HepG2 (cell line): ENCODE results near the gene TMEM253. TPM values are rescaled to one million over a fixed set of nuclear protein-coding genes. Genes with fewer than 3 reads are reported as not detected.
A peak's percentile ranks its signal among the peaks of the same experiment; 100 is the strongest.

ENCODE experiments used
- ATRX ChIP-seq: sonication (generic); formaldehyde crosslinking; IDR thresholded peaks from 2 replicates; pipeline ENCODE4 v1.4.0; 2020; ENCODE audit warnings: missing genetic modification reagents, borderline replicate concordance
- CHCHD3 ChIP-seq: sonication (generic); formaldehyde crosslinking; IDR thresholded peaks from 2 replicates; pipeline ENCODE4 v1.8.0; 2022; ENCODE audit warnings: mild to moderate bottlenecking, missing genetic modification reagents, moderate library complexity
- HNRNPL ChIP-seq: fragments of 200-400 bp; formaldehyde crosslinking; IDR thresholded peaks from 2 replicates; pipeline ENCODE4 v1.6.1; 2017; ENCODE audit warnings: mild to moderate bottlenecking, low read depth, low read length
- HNRNPUL1 ChIP-seq: fragments of 200-400 bp; formaldehyde crosslinking; IDR thresholded peaks from 2 replicates; pipeline ENCODE4 v1.6.1; 2017; ENCODE audit warnings: low read depth, mild to moderate bottlenecking, low read length, moderate library complexity
- JUND ChIP-seq: sonication (generic); formaldehyde crosslinking; IDR thresholded peaks from 2 replicates; pipeline ENCODE4 v1.8.0; 2022; ENCODE audit warnings: mild to moderate bottlenecking, missing genetic modification reagents
- KLF13 ChIP-seq: sonication (generic); formaldehyde crosslinking; IDR thresholded peaks from 2 replicates; pipeline ENCODE4 v1.4.0; 2020; ENCODE audit warnings: mild to moderate bottlenecking, missing genetic modification reagents
- MXI1 ChIP-seq: IDR thresholded peaks from 3 replicates; pipeline ENCODE4 v1.6.1; 2012; ENCODE audit warnings: low read depth, low read length, inconsistent platforms, borderline replicate concordance
- NFATC3 ChIP-seq: sonication (generic); formaldehyde crosslinking; IDR thresholded peaks from 2 replicates; pipeline ENCODE4 v1.5.1; 2020; ENCODE audit warnings: mild to moderate bottlenecking, missing genetic modification reagents
- NFYC ChIP-seq: IDR thresholded peaks from 2 replicates; pipeline ENCODE4 v1.6.1; 2016; ENCODE audit warnings: missing genetic modification reagents, missing compliant biosample characterization
- PAWR ChIP-seq: sonication (generic); formaldehyde crosslinking; IDR thresholded peaks from 2 replicates; pipeline ENCODE4 v1.4.0; 2020; ENCODE audit warnings: missing genetic modification reagents, mild to moderate bottlenecking, borderline replicate concordance
- RAD21 ChIP-seq: fragments of 450-650 bp; formaldehyde crosslinking; IDR thresholded peaks from 2 replicates; pipeline ENCODE4 v1.5.0; 2020; ENCODE audit warnings: mild to moderate bottlenecking
- SRF ChIP-seq: IDR thresholded peaks from 2 replicates; pipeline ENCODE4 v1.6.1; 2011; ENCODE audit warnings: mild to moderate bottlenecking, low read depth, low read length, moderate library complexity
- TCF7L2 ChIP-seq: IDR thresholded peaks from 2 replicates; pipeline ENCODE4 v1.6.1; 2011; ENCODE audit warnings: mild to moderate bottlenecking, low read depth, low read length, moderate library complexity
- ZNF569 ChIP-seq: sonication (generic); formaldehyde crosslinking; IDR thresholded peaks from 2 replicates; pipeline ENCODE4 v1.5.0; 2020; ENCODE audit warnings: mild to moderate bottlenecking, missing genetic modification reagents, moderate library complexity, borderline replicate concordance
- ZNF790 ChIP-seq: sonication (generic); formaldehyde crosslinking; IDR thresholded peaks from 2 replicates; pipeline ENCODE4 v1.8.0; 2022; ENCODE audit warnings: missing genetic modification reagents, mild to moderate bottlenecking, borderline replicate concordance
- polyA plus RNA-seq, 8 experiments: library from polyadenylated mRNA; depleted of rRNA in 3 of 8; stranded (reverse) in 7 of 8; unstranded in 1 of 8; fragments of >200 nt; fragmentation: Illumina TruSeq in 4 of 8; extraction: Trizol in 4 of 8; gene quantifications; 2 replicates each; pipeline versions ENCODE4 v1.2.1 to v1.2.3, GENCODE V29; 2011 to 2016; ENCODE audit warnings: low read depth in 4 of 8, missing spikeins in 1 of 8, mixed read lengths in 1 of 8; ENCODE audit not compliant: insufficient read depth in 1 of 8
- total RNA-seq, 5 experiments: library from RNA; depleted of rRNA; stranded (reverse); fragments of >200 nt; fragmentation: Illumina TruSeq; extraction: Trizol; gene quantifications; 2 replicates each; pipeline ENCODE4 v1.2.3, GENCODE V29; 2016; ENCODE audit warnings: low read depth in 1 of 5
- TF ChIP-seq, protein P1 (sequence below): sonication (generic); formaldehyde crosslinking; IDR thresholded peaks from 2 replicates; pipeline ENCODE4 v1.4.0; 2020; ENCODE audit warnings: missing genetic modification reagents, borderline replicate concordance
- TF ChIP-seq, protein P2 (sequence below): sonication (generic); formaldehyde crosslinking; IDR thresholded peaks from 2 replicates; pipeline ENCODE4 v1.4.0; 2020; ENCODE audit warnings: missing genetic modification reagents, borderline replicate concordance
- TF ChIP-seq, protein P3 (sequence below): sonication (generic); formaldehyde crosslinking; conservative IDR thresholded peaks from 2 replicates; pipeline ENCODE4 v1.5.0; 2020; ENCODE audit warnings: missing genetic modification reagents
- TF ChIP-seq, protein P4 (sequence below): sonication (generic); formaldehyde crosslinking; IDR thresholded peaks from 2 replicates; pipeline ENCODE4 v1.4.0; 2020; ENCODE audit warnings: mild to moderate bottlenecking, missing genetic modification reagents

Gene TMEM253
- total and polyA plus RNA-seq, 2 of the 13 experiments (the other 11 are each of a cell fraction or from before 2014, with no cell fraction given) = 0.29 to 0.45 TPM

DNA sequence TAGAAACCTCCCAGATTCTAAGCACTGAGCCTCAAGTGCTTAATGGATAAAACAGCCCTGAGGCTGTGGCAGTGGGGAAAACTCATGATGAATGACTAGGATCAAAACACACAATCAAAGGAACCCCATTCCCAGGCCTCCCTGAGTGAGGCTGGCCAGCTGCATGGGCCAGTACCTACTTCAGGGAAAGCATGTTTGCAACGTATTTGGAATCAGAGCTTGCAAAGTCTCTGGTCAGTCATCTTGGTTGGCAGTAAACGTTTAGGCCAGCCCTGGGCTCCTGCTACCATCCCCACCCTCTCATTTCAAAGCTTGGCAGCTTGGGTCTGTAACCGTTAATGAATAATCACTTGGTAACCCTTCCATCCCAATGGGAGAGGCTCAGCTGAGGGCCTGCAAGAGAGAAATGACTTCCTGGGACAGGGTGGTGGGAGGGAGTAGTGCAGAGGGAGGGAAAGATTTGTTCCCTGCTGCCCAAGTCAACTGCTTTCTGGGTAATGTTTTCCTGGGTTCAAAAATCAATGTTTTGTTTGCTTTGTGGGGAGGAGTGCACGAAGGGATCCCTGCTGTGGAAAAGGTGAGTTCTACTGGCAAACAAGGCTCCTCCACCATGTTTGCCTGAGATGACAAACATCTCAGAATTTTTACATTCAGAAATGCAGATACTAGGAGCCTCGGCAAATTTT, 45.3 kb upstream of the TMEM253 start (continued):
- TF ChIP-seq, protein P1, sequence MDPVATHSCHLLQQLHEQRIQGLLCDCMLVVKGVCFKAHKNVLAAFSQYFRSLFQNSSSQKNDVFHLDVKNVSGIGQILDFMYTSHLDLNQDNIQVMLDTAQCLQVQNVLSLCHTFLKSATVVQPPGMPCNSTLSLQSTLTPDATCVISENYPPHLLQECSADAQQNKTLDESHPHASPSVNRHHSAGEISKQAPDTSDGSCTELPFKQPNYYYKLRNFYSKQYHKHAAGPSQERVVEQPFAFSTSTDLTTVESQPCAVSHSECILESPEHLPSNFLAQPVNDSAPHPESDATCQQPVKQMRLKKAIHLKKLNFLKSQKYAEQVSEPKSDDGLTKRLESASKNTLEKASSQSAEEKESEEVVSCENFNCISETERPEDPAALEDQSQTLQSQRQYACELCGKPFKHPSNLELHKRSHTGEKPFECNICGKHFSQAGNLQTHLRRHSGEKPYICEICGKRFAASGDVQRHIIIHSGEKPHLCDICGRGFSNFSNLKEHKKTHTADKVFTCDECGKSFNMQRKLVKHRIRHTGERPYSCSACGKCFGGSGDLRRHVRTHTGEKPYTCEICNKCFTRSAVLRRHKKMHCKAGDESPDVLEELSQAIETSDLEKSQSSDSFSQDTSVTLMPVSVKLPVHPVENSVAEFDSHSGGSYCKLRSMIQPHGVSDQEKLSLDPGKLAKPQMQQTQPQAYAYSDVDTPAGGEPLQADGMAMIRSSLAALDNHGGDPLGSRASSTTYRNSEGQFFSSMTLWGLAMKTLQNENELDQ (CRISPR knock-in tag) = no peak
- TF ChIP-seq NFATC3 (CRISPR knock-in tag) = 0 out of 2 replicates have a peak, but pooled peaks have one; percentile 75
- no peak; the same call in 1 of the 2 replicates for TF ChIP-seq ATRX (CRISPR knock-in tag)
- TF ChIP-seq SRF = no peak
- TF ChIP-seq TCF7L2 = no peak
- TF ChIP-seq RAD21 (CRISPR knock-in tag) = peak; percentile 42
- no peak for TF ChIP-seq KLF13 (CRISPR knock-in tag)
- TF ChIP-seq MXI1 = no peak; the same call in 2 of the 3 replicates
- TF ChIP-seq, protein P2, sequence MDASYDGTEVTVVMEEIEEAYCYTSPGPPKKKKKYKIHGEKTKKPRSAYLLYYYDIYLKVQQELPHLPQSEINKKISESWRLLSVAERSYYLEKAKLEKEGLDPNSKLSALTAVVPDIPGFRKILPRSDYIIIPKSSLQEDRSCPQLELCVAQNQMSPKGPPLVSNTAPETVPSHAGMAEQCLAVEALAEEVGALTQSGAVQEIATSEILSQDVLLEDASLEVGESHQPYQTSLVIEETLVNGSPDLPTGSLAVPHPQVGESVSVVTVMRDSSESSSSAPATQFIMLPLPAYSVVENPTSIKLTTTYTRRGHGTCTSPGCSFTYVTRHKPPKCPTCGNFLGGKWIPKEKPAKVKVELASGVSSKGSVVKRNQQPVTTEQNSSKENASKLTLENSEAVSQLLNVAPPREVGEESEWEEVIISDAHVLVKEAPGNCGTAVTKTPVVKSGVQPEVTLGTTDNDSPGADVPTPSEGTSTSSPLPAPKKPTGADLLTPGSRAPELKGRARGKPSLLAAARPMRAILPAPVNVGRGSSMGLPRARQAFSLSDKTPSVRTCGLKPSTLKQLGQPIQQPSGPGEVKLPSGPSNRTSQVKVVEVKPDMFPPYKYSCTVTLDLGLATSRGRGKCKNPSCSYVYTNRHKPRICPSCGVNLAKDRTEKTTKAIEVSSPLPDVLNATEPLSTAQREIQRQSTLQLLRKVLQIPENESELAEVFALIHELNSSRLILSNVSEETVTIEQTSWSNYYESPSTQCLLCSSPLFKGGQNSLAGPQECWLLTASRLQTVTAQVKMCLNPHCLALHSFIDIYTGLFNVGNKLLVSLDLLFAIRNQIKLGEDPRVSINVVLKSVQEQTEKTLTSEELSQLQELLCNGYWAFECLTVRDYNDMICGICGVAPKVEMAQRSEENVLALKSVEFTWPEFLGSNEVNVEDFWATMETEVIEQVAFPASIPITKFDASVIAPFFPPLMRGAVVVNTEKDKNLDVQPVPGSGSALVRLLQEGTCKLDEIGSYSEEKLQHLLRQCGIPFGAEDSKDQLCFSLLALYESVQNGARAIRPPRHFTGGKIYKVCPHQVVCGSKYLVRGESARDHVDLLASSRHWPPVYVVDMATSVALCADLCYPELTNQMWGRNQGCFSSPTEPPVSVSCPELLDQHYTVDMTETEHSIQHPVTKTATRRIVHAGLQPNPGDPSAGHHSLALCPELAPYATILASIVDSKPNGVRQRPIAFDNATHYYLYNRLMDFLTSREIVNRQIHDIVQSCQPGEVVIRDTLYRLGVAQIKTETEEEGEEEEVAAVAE (CRISPR knock-in tag) = no peak; the same call in 1 of the 2 replicates
- TF ChIP-seq, protein P3, sequence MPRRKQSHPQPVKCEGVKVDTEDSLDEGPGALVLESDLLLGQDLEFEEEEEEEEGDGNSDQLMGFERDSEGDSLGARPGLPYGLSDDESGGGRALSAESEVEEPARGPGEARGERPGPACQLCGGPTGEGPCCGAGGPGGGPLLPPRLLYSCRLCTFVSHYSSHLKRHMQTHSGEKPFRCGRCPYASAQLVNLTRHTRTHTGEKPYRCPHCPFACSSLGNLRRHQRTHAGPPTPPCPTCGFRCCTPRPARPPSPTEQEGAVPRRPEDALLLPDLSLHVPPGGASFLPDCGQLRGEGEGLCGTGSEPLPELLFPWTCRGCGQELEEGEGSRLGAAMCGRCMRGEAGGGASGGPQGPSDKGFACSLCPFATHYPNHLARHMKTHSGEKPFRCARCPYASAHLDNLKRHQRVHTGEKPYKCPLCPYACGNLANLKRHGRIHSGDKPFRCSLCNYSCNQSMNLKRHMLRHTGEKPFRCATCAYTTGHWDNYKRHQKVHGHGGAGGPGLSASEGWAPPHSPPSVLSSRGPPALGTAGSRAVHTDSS (CRISPR knock-in tag) = no peak
- 0 out of 2 replicates have a peak, but pooled peaks have one; percentile 28 for TF ChIP-seq NFYC (CRISPR knock-in tag)
- no peak for TF ChIP-seq HNRNPUL1
- peak; percentile 59; the same call in 1 of the 2 replicates for TF ChIP-seq PAWR
- TF ChIP-seq JUND (CRISPR knock-in tag) = peak; percentile 75
- TF ChIP-seq, protein P4, sequence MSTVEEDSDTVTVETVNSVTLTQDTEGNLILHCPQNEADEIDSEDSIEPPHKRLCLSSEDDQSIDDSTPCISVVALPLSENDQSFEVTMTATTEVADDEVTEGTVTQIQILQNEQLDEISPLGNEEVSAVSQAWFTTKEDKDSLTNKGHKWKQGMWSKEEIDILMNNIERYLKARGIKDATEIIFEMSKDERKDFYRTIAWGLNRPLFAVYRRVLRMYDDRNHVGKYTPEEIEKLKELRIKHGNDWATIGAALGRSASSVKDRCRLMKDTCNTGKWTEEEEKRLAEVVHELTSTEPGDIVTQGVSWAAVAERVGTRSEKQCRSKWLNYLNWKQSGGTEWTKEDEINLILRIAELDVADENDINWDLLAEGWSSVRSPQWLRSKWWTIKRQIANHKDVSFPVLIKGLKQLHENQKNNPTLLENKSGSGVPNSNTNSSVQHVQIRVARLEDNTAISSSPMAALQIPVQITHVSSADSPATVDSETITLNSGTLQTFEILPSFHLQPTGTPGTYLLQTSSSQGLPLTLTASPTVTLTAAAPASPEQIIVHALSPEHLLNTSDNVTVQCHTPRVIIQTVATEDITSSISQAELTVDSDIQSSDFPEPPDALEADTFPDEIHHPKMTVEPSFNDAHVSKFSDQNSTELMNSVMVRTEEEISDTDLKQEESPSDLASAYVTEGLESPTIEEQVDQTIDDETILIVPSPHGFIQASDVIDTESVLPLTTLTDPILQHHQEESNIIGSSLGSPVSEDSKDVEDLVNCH = 0 out of 2 replicates have a peak, but pooled peaks have one; percentile 51
- TF ChIP-seq CHCHD3 (CRISPR knock-in tag) = no peak
- peak; percentile 26; the same call in 1 of the 2 replicates for TF ChIP-seq ZNF790 (CRISPR knock-in tag)
- TF ChIP-seq ZNF569 = no peak; the same call in 1 of the 2 replicates
- TF ChIP-seq HNRNPL = no peak
